Neuronal stem cell (in vitro differentiated cells): Measurements from ENCODE around the gene VASP.

ENCODE experiments used
- DNase-seq: peaks from one replicate; pipeline ENCODE4 v3.0.0-alpha.2; 2013; ENCODE audit warnings: low spot score
- H2AFZ ChIP-seq: one replicate; pipeline ENCODE4 v1.6.1; 2013; ENCODE audit warnings: mild to moderate bottlenecking, low read length, inconsistent platforms
- H2AK5ac ChIP-seq: 2 replicates; pipeline ENCODE4 v1.6.1; 2013; ENCODE audit warnings: low read depth, mild to moderate bottlenecking, inconsistent platforms, low read length, moderate library complexity, mixed read lengths
- H2BK120ac ChIP-seq: 2 replicates; pipeline ENCODE4 v1.6.1; 2013; ENCODE audit warnings: low read depth, mild to moderate bottlenecking, inconsistent platforms, low read length, moderate library complexity, mixed read lengths
- H2BK12ac ChIP-seq: one replicate; pipeline ENCODE4 v1.6.1; 2013; ENCODE audit warnings: low read length, inconsistent platforms
- H2BK15ac ChIP-seq: 2 replicates; pipeline ENCODE4 v1.6.1; 2013; ENCODE audit warnings: mild to moderate bottlenecking, low read length, inconsistent platforms, mixed read lengths
- H2BK5ac ChIP-seq: one replicate; pipeline ENCODE4 v1.6.1; 2013; ENCODE audit warnings: inconsistent platforms, mild to moderate bottlenecking, low read length, moderate library complexity
- H3K14ac ChIP-seq: one replicate; pipeline ENCODE4 v1.6.1; 2013; ENCODE audit warnings: low read length, inconsistent platforms
- H3K18ac ChIP-seq: 2 replicates; pipeline ENCODE4 v1.6.1; 2013; ENCODE audit warnings: low read length, inconsistent platforms
- H3K23ac ChIP-seq: 2 replicates; pipeline ENCODE4 v1.6.1; 2013; ENCODE audit warnings: low read depth, mild to moderate bottlenecking, mixed read lengths, low read length, inconsistent platforms; ENCODE audit not compliant: poor library complexity
- H3K27ac ChIP-seq: replicated peaks from 3 replicates; pipeline ENCODE4 v1.5.1; 2013; ENCODE audit warnings: low read length, inconsistent platforms
- H3K27me3 ChIP-seq, 3 experiments: 2 replicates each; pipeline ENCODE4 v1.6.1; 2013; ENCODE audit warnings: low read length in 3 of 3, mild to moderate bottlenecking in 2 of 3, inconsistent platforms in 1 of 3, low read depth in 1 of 3, mixed read lengths in 1 of 3, moderate library complexity in 1 of 3; ENCODE audit not compliant: control insufficient read depth in 3 of 3, insufficient read depth in 3 of 3
- H3K36me3 ChIP-seq, 2 donors: replicated peaks in 1 of 2; 2 replicates each; pipeline ENCODE4 v1.6.1; 2013; ENCODE audit warnings: low read length in 2 of 2; ENCODE audit not compliant: control insufficient read depth in 2 of 2, insufficient read depth in 2 of 2
- H3K4ac ChIP-seq: 2 replicates; pipeline ENCODE4 v1.6.1; 2013; ENCODE audit warnings: inconsistent platforms, mild to moderate bottlenecking, low read length, moderate library complexity
- H3K4me1 ChIP-seq, 2 donors: 1 replicate in 1 of 2; 2 replicates in 1 of 2; pipeline ENCODE4 v1.6.1; 2013; ENCODE audit warnings: low read length in 2 of 2, low read depth in 1 of 2; ENCODE audit not compliant: control insufficient read depth in 2 of 2, insufficient read depth in 1 of 2
- H3K4me2 ChIP-seq: one replicate; pipeline ENCODE4 v1.6.1; 2013; ENCODE audit warnings: mild to moderate bottlenecking, low read length, inconsistent platforms; ENCODE audit not compliant: insufficient read depth, poor library complexity, severe bottlenecking
- H3K4me3 ChIP-seq, 2 donors: 2 replicates each; pipeline ENCODE4 v1.5.1; 2013; ENCODE audit warnings: low read length in 2 of 2, mild to moderate bottlenecking in 2 of 2, inconsistent platforms in 1 of 2, moderate library complexity in 1 of 2
- H3K79me1 ChIP-seq: one replicate; pipeline ENCODE4 v1.6.1; 2013; ENCODE audit warnings: low read depth, mild to moderate bottlenecking, inconsistent platforms, low read length, moderate library complexity
- H3K9ac ChIP-seq: one replicate; pipeline ENCODE4 v1.6.1; 2013; ENCODE audit warnings: mild to moderate bottlenecking, low read depth, low read length, inconsistent platforms; ENCODE audit not compliant: poor library complexity
- H3K9me3 ChIP-seq, 2 donors: replicated peaks in 1 of 2; 2 replicates each; pipeline versions ENCODE3 to v1.6.1; 2013; ENCODE audit warnings: low read length in 2 of 2, mild to moderate bottlenecking in 2 of 2, inconsistent platforms in 1 of 2, low read depth in 1 of 2, mixed read lengths in 1 of 2, moderate library complexity in 1 of 2; ENCODE audit not compliant: control insufficient read depth in 2 of 2, insufficient read depth in 1 of 2
- H4K8ac ChIP-seq: one replicate; pipeline ENCODE4 v1.6.1; 2013; ENCODE audit warnings: low read depth, mild to moderate bottlenecking, inconsistent platforms, low read length, moderate library complexity
- H4K91ac ChIP-seq: one replicate; pipeline ENCODE4 v1.6.1; 2013; ENCODE audit warnings: low read length, low read depth, mild to moderate bottlenecking, inconsistent platforms; ENCODE audit not compliant: poor library complexity
- WGBS, 2 donors: extraction: QIAGEN DNeasy Blood & Tissue Kit; methylation state at CpG; one replicate each; pipeline ENCODE4 v1.1.7; 2013; ENCODE audit warnings: missing lambda C conversion rate in 2 of 2, mixed read lengths in 1 of 2; ENCODE audit not compliant: insufficient read length in 2 of 2, insufficient replicate concordance in 1 of 2; ENCODE audit errors: extremely low coverage in 2 of 2; 5-methylcytosine and 5-hydroxymethylcytosine counted together

The VASP gene

GRCh38 chr19:45489216-45489855 is 17.9 kb upstream of the VASP start:
- WGBS, 2 donors: 100% methylated on average over 1 of the region's 20 CpGs; no CpG with 5 or more reads in 1 of the 2 donors
- Histone ChIP-seq H3K79me1 (no peaks in the 10 kb centered on the region), H2AFZ (no peak overlapping the region), H4K91ac (no peak overlapping the region), H2AK5ac (peak overlapping the region; percentile 78), H2BK5ac (no peak overlapping the region), H3K4me2 (no peak overlapping the region), H3K4me3 (no peak overlapping the region), H2BK120ac (no peak overlapping the region), H2BK15ac (no peak overlapping the region), H3K27ac (no peak overlapping the region), H3K23ac (peak overlapping the region; percentile 25), H3K27me3 (no peaks in the 10 kb centered on the region), H4K8ac (no peak overlapping the region), H3K4ac (no peak overlapping the region), H3K4me1 (peaks cover 2 to 4% of the 10 kb centered on the region in 2 donors), H3K18ac (peak overlapping the region; percentile 19), H3K14ac (no peak overlapping the region), H2BK12ac (no peak overlapping the region), H3K9me3 (no peaks in the 10 kb centered on the region), H3K9ac (no peak overlapping the region), H3K36me3 (peaks cover 0 to 6% of the 10 kb centered on the region in 2 donors)
- DNase-seq: no peak

- peak overlapping the region; percentile 39 for H2BK5ac ChIP-seq
- H3K9ac ChIP-seq: no peak overlapping the region
- no peak overlapping the region for H4K8ac ChIP-seq
- H3K23ac ChIP-seq: no peak overlapping the region
- no peak overlapping the region for H2AK5ac ChIP-seq
- no peak overlapping the region for H3K27ac ChIP-seq
- H4K91ac ChIP-seq: no peak overlapping the region
- H3K9me3 ChIP-seq: no peaks in the 10 kb centered on the region
- no peak overlapping the region for H3K4ac ChIP-seq
- DNase-seq: no peak
- WGBS, 2 donors: no CpG with 5 or more reads among the region's 5 CpGs
- H3K4me1 ChIP-seq: peaks cover 5 to 7% of the 10 kb centered on the region in 2 donors
- no peak overlapping the region for H2BK120ac ChIP-seq
- H2AFZ ChIP-seq: no peak overlapping the region
- no peak overlapping the region for H2BK12ac ChIP-seq
- no peaks in the 10 kb centered on the region for H3K79me1 ChIP-seq
- peaks cover 0 to 9% of the 10 kb centered on the region in 2 donors for H3K36me3 ChIP-seq
- peaks cover 0 to 9% (median 0%) of the 10 kb centered on the region in 3 experiments for H3K27me3 ChIP-seq
- peak overlapping the region; percentile 77 for H3K4me2 ChIP-seq
- H3K18ac ChIP-seq: no peak overlapping the region
- no peak overlapping the region for H2BK15ac ChIP-seq
- H3K4me3 ChIP-seq: no peak overlapping the region
- H3K14ac ChIP-seq: no peak overlapping the region
These were observed 15.1 kb upstream of the VASP start for GRCh38 chr19:45492137-45492626.

GRCh38 chr19:45492627-45493470 is 14.4 kb upstream of the VASP start:
- H3K18ac ChIP-seq: peak overlapping the region; percentile 89
- peak overlapping the region; percentile 41 for H2BK12ac ChIP-seq
- peak overlapping the region; percentile 86 for H2AFZ ChIP-seq
- peaks cover 0 to 14% (median 3%) of the 10 kb centered on the region in 3 experiments for H3K27me3 ChIP-seq
- H2BK15ac ChIP-seq: peak overlapping the region; percentile 75
- WGBS, 2 donors: no CpG with 5 or more reads among the region's 32 CpGs
- peaks cover 7 to 10% of the 10 kb centered on the region in 2 donors for H3K4me1 ChIP-seq
- H2BK120ac ChIP-seq: no peak overlapping the region
- H3K79me1 ChIP-seq: no peaks in the 10 kb centered on the region
- peak overlapping the region; percentile 65 for H3K23ac ChIP-seq
- peak overlapping the region; percentile 71 for H3K27ac ChIP-seq
- peak overlapping the region; percentile 77 for H3K4me2 ChIP-seq
- H2AK5ac ChIP-seq: peak overlapping the region; percentile 46
- no peak overlapping the region for H4K8ac ChIP-seq
- H3K14ac ChIP-seq: peak overlapping the region; percentile 56
- no peak overlapping the region for H4K91ac ChIP-seq
- DNase-seq: no peak
- no peaks in the 10 kb centered on the region for H3K9me3 ChIP-seq
- H3K36me3 ChIP-seq: peaks cover 0 to 9% of the 10 kb centered on the region in 2 donors
- H3K9ac ChIP-seq: peak overlapping the region; percentile 77
- H3K4ac ChIP-seq: no peak overlapping the region
- peak overlapping the region; percentile 44 to 78 for H3K4me3 ChIP-seq
- peak overlapping the region; percentile 39 for H2BK5ac ChIP-seq
